ENCODE measurements around the gene NRK. TPM values are rescaled to one million over a fixed set of nuclear protein-coding genes. Genes with fewer than 3 reads are reported as not detected.

The NRK gene
- total and polyA plus RNA-seq, 2 of the 4 experiments (the other 2 are of a cell fraction) = 0.92 to 2.7 TPM

DNA sequence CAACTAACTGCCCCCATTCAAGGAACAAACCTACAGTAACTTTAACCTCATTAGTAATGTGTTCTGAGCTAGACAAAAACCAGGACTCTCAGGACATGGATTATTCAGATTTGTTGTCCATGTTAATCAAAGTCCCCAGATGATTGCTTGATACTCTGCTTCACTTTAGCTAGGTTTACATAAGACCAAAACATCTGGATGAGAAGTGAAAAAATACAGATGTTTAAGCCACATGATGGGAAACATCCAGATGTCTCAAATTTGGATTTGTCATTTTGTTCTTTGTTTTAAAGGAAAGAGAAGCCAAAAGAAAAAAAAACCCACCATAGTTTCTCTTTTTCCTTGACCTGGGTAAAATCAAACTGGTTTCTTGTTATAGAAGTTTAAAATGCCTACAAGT lies 48.5 kb upstream of the NRK start:
- Histone ChIP-seq H2BK120ac (ENCODE audit: low read depth, low read length) (no peak overlapping the region), H3K27me3 (ENCODE audit: control insufficient read depth, insufficient read depth, low read length) (no peaks in the 10 kb centered on the region), H3K14ac (replicated peaks; ENCODE audit: low read depth, low read length) (no peak overlapping the region), H3K4me1 (ENCODE audit: control insufficient read depth, insufficient read depth, low read length) (no peaks in the 10 kb centered on the region), H2AFZ (replicated peaks; ENCODE audit: low read length, poor library complexity) (no peak overlapping the region), H4K8ac (ENCODE audit: low read depth in 2 of 2, low read length in 2 of 2) (no peak overlapping the region), H3K18ac (ENCODE audit: low read depth, low read length) (no peak overlapping the region), H2AK5ac (ENCODE audit: low read depth, low read length) (no peak overlapping the region), H3K4ac (ENCODE audit: low read depth, low read length) (no peak overlapping the region), H3K79me1 (ENCODE audit: low read depth in 1 of 2, low read length in 2 of 2) (no peaks in the 10 kb centered on the region), H4K5ac (ENCODE audit: low read depth, low read length) (no peak overlapping the region), H2BK20ac (ENCODE audit: low read depth, low read length) (no peak overlapping the region), H3K4me2 (ENCODE audit: low read depth, low read length) (no peak overlapping the region), H4K91ac (ENCODE audit: insufficient read depth, low read depth, low read length) (no peak overlapping the region), H3K9me3 (ENCODE audit: control insufficient read depth, insufficient read depth, low read length) (no peaks in the 10 kb centered on the region), H3K36me3 (ENCODE audit: control insufficient read depth, insufficient read depth, low read length) (no peaks in the 10 kb centered on the region), H2BK5ac (ENCODE audit: low read depth, low read length, poor library complexity, severe bottlenecking) (no peak overlapping the region), H2BK15ac (ENCODE audit: low read depth, low read length) (no peak overlapping the region), H2AK9ac (replicated peaks; ENCODE audit: low read depth, low read length, poor library complexity) (no peak overlapping the region), H3K4me3 (ENCODE audit: insufficient read depth, low read depth, low read length) (no peak overlapping the region), H3K9ac (ENCODE audit: low read depth, low read length) (no peak overlapping the region), H3K56ac (ENCODE audit: extremely low read depth, insufficient read depth, low read length) (no peak overlapping the region), H3K27ac (ENCODE audit: insufficient read depth, low read length) (no peak overlapping the region), H3K9me1 (ENCODE audit: insufficient read depth, low read length) (no peaks in the 10 kb centered on the region), H4K20me1 (ENCODE audit: insufficient read depth, low read length) (no peaks in the 10 kb centered on the region), H3K23ac (ENCODE audit: low read depth, low read length) (no peak overlapping the region)
- dilution Hi-C loops (cut with HindIII; ENCODE audit: low sequenced_read_pairs, unreplicated experiment) (no loop called here), intact Hi-C loops (cut with micrococcal nuclease) (no loop called here), in situ Hi-C loops (cut with MboI; ENCODE audit: low sequenced_read_pairs) (no loop called here)
- TF ChIP-seq POLR2A (IDR thresholded peaks at IDR 0.05; ENCODE audit: low read depth, low read length) = no peak
- TF ChIP-seq MAZ (IDR thresholded peaks at IDR 0.05; ENCODE audit: borderline replicate concordance, low read depth, low read length) = no peak
- TF ChIP-seq CHD1 (IDR thresholded peaks at IDR 0.05; ENCODE audit: low read depth, low read length) = no peak
- TF ChIP-seq RFX5 (IDR thresholded peaks at IDR 0.05; ENCODE audit: low read depth, low read length) = no peak
- no peak for TF ChIP-seq MXI1 (IDR thresholded peaks at IDR 0.05; ENCODE audit: borderline replicate concordance, low read depth, low read length)
- no peak for TF ChIP-seq MAFK (IDR thresholded peaks at IDR 0.05; ENCODE audit: low read depth, low read length)
- TF ChIP-seq NFE2L2 (IDR thresholded peaks at IDR 0.05; ENCODE audit: low read depth, low read length) = no peak
- TF ChIP-seq, protein P1, sequence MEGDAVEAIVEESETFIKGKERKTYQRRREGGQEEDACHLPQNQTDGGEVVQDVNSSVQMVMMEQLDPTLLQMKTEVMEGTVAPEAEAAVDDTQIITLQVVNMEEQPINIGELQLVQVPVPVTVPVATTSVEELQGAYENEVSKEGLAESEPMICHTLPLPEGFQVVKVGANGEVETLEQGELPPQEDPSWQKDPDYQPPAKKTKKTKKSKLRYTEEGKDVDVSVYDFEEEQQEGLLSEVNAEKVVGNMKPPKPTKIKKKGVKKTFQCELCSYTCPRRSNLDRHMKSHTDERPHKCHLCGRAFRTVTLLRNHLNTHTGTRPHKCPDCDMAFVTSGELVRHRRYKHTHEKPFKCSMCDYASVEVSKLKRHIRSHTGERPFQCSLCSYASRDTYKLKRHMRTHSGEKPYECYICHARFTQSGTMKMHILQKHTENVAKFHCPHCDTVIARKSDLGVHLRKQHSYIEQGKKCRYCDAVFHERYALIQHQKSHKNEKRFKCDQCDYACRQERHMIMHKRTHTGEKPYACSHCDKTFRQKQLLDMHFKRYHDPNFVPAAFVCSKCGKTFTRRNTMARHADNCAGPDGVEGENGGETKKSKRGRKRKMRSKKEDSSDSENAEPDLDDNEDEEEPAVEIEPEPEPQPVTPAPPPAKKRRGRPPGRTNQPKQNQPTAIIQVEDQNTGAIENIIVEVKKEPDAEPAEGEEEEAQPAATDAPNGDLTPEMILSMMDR (conservative IDR thresholded peaks at IDR 0.05; ENCODE audit: low read depth, low read length) = no peak
- TF ChIP-seq, protein P2, sequence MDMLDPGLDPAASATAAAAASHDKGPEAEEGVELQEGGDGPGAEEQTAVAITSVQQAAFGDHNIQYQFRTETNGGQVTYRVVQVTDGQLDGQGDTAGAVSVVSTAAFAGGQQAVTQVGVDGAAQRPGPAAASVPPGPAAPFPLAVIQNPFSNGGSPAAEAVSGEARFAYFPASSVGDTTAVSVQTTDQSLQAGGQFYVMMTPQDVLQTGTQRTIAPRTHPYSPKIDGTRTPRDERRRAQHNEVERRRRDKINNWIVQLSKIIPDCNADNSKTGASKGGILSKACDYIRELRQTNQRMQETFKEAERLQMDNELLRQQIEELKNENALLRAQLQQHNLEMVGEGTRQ (IDR thresholded peaks at IDR 0.05; ENCODE audit: low read depth, low read length) = no peak
- no peak for TF ChIP-seq CEBPB (IDR thresholded peaks at IDR 0.05; ENCODE audit: low read depth, low read length)
- no peak for TF ChIP-seq FOS (IDR thresholded peaks at IDR 0.05; ENCODE audit: low read depth, low read length)
- TF ChIP-seq RAD21 (IDR thresholded peaks at IDR 0.05; ENCODE audit: low read length) = no peak
- TF ChIP-seq, protein P3, sequence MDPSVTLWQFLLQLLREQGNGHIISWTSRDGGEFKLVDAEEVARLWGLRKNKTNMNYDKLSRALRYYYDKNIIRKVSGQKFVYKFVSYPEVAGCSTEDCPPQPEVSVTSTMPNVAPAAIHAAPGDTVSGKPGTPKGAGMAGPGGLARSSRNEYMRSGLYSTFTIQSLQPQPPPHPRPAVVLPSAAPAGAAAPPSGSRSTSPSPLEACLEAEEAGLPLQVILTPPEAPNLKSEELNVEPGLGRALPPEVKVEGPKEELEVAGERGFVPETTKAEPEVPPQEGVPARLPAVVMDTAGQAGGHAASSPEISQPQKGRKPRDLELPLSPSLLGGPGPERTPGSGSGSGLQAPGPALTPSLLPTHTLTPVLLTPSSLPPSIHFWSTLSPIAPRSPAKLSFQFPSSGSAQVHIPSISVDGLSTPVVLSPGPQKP (IDR thresholded peaks at IDR 0.05; ENCODE audit: borderline replicate concordance, low read depth, low read length) = no peak
- TF ChIP-seq BHLHE40 (IDR thresholded peaks at IDR 0.05; ENCODE audit: low read depth, low read length) = no peak
- TF ChIP-seq SMC3 (IDR thresholded peaks at IDR 0.05; ENCODE audit: low read depth, low read length) = no peak
- no peak for TF ChIP-seq RCOR1 (IDR thresholded peaks at IDR 0.05; ENCODE audit: insufficient replicate concordance, low read length)
- ATAC-seq (ENCODE audit: low read depth) (no peak), DNase-seq (no peak)
- ChIA-PET CTCF (interaction anchor here (0.7 kb wide), 1 partner anchor 10 kb away, joined by 3 read pairs; no protein-coding TSS in a partner anchor), POLR2A (ENCODE audit: unreplicated experiment) (no interaction called here)
- no TSS peak for BruUV-seq (replicated peaks)
